ENCODE results near the gene FBXW10.
"Not testable (repeated sequence)": the region's sequence is repeated elsewhere in the genome, so short reads cannot be mapped to it uniquely, and the experiment has no call there.

The FBXW10 gene

DNA sequence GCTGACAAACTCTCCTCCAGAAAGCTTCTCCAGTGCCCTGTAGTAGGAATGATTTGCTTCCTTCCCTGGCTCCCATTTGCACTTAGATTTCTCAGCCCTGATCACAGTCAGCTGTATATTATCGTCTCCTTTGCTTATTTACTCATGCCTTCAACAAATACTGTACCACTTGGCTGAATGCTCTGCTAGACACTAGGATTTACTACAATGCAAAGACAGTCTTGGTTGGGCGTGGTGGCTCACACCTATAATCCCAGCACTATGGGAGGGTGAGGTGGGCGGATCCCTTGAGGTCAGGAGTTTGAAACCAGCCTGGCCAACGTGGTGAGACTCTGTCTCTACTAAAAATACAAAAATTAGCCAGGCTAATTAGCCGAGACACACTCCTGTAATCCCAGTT, 43.0 kb downstream of the FBXW10 start:
- not testable (repeated sequence) for DNase-seq (ENCODE audit: extremely low read depth, low read depth); H3K4me3 ChIP-seq (replicated peaks; ENCODE audit: low read depth, low read length)

DNA sequence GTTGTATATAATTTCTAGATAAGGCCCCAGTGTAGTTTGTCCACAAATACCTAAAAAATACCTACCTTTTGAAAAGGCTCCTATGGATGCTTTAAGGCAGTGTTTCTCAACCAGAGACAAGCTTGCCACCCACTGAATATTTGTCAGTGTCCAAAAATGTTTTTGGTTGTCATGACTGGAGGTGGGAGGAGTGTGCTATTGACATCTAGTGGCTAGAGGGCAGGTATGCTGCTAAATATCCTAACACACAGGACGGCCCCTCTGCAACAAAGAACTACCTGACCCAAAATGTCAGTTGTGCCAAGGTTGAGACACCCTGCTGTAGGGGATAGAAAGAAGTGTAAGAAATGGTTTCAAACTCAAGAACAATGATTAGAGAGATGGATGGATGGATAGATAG, 47.5 kb downstream of the FBXW10 start:
- H3K4me3 ChIP-seq (replicated peaks; ENCODE audit: low read depth, low read length); DNase-seq (ENCODE audit: extremely low read depth, low read depth): not testable (repeated sequence)

DNA sequence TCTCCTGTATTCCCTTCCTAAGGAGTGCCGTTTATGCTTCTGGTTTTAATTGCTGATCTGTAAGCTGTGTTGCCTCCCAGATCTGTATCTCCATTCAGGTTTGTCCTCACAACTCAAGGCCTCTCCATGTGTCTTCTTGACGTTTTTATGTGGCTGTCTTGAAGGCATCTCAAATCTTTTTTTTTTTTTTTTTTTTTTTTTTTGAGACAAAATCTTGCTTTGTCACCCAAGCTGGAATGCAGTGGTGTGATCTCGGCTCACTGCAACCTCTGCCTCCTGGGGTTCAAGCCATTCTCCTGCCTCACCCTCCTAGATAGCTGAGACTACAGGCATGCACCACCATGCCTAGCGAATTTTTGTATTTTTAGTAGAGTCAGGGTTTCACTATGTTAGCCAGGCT, 51.0 kb downstream of the FBXW10 start:
- not testable (repeated sequence) for DNase-seq (ENCODE audit: extremely low read depth, low read depth); H3K4me3 ChIP-seq (replicated peaks; ENCODE audit: low read depth, low read length)

- not testable (repeated sequence) for DNase-seq (ENCODE audit: extremely low read depth, low read depth); H3K4me3 ChIP-seq (replicated peaks; ENCODE audit: low read depth, low read length)
Observed at GRCh38 chr17:18796887-18797286, 53.0 kb downstream of the FBXW10 start.

DNA sequence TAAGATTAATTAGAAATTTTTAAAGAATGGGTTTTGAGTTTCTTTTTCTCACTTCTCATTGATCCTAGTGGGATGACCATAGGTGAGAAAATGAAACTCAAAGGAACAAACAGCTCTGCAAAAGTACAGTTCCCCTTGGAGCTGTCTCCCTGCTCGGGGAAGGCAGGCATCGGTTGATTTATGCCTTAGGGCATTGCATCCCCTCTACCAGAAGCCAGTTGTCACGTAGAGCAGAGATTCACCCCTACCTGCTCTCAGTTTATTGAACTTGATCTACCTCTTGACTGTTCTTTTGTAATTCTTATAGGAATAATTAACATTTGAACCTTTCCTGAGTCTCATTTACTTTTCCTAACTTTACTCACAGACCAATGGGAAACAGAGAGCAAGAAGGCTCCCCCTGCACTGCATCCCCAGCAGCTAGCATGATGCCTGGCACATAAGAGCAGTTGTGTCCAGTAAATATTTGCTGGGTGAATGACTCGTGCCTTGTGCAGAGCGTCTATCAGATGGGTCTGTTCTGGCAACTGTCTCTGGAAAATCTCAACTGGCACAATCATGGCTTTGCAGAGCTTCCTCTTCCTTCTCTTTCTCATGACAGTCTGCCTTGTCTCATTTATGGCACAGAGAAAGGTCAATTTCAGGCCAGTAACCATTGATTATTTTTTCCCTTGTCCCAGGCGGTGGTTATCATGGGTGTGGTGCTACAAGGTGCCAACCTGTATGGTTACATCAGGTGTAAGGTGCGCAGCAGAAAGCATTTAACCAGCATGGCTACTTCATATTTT, 59.8 kb downstream of the FBXW10 start:
- not testable (repeated sequence) for H3K4me3 ChIP-seq (replicated peaks; ENCODE audit: low read depth, low read length)

GRCh38 chr17:18815924-18816323, 72.1 kb downstream of the FBXW10 start:
- not testable (repeated sequence) for H3K4me3 ChIP-seq (replicated peaks; ENCODE audit: low read depth, low read length); DNase-seq (ENCODE audit: extremely low read depth, low read depth)

More for the DNA sequence above, 59.8 kb downstream of the FBXW10 start:
- not testable (repeated sequence) for DNase-seq (ENCODE audit: extremely low read depth, low read depth)

DNA sequence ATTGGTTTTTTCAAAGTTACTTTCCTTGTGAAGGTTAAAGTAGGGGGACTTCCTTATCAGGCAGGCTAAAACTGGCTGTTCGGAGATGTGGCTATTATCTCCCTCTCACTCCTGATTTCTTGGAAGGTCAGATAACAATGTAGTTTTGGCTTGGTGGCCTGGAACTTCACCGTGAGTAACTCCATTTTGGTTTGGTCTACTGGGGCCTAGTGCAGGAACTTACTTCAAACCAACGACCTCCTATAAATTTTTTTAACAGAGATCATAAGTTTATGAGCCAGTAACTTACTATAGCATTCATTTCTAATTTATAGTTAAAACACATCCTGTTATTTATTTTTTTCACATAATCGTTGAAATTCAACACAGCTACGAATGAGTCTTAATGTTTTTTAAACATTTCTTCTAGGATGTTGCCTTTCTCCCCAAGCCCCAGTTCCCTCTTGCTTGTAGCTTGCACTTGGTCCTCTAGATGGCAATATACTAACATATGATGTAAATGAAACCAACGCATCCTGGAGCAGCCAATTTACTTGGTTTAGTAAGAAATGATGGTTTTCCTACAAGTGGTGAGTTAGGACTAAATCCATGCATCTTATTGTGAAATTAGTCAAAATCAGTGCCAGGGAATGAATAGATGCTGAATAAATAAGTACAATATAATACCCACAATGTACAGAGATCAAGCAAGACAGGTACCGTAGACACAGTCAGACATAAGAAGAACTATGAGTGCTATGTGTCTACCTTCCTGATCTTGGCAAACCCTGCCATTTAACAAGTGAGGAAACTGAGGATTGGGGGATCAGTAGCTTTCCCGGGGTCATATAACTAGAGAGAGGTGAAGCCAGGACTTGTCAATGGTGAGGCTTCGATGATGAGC, 72.9 kb downstream of the FBXW10 start:
- peak; percentile 31 for DNase-seq (ENCODE audit: extremely low read depth, low read depth)
- TF ChIP-seq, protein P1, sequence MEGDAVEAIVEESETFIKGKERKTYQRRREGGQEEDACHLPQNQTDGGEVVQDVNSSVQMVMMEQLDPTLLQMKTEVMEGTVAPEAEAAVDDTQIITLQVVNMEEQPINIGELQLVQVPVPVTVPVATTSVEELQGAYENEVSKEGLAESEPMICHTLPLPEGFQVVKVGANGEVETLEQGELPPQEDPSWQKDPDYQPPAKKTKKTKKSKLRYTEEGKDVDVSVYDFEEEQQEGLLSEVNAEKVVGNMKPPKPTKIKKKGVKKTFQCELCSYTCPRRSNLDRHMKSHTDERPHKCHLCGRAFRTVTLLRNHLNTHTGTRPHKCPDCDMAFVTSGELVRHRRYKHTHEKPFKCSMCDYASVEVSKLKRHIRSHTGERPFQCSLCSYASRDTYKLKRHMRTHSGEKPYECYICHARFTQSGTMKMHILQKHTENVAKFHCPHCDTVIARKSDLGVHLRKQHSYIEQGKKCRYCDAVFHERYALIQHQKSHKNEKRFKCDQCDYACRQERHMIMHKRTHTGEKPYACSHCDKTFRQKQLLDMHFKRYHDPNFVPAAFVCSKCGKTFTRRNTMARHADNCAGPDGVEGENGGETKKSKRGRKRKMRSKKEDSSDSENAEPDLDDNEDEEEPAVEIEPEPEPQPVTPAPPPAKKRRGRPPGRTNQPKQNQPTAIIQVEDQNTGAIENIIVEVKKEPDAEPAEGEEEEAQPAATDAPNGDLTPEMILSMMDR (IDR thresholded peaks at IDR 0.05; ENCODE audit: low read depth, low read length, missing control alignments): peak; percentile 43
- H3K4me3 ChIP-seq (replicated peaks; ENCODE audit: low read depth, low read length): not testable (repeated sequence)

- DNase-seq (ENCODE audit: extremely low read depth, low read depth); H3K4me3 ChIP-seq (replicated peaks; ENCODE audit: low read depth, low read length): not testable (repeated sequence)
Observed at GRCh38 chr17:18821430-18821829, 77.6 kb downstream of the FBXW10 start.

DNA sequence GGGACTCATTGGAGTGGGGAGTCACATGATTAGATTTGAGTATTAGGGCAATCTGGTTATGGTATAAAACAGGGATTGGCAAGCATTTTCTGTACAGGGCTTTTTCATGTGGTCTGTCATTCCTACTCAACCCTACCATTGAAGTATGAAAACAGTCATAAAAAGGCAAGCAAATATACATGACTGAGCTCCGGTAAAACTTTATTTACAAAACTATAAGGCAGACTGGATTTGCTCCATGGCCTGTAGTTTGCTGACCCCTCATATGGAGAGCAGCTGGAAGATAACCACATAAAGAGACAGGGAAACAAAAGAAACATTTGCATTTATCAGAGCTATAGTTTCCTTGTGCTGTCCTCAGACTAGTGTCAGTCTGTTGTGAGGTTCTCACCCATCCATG, 83.8 kb downstream of the FBXW10 start:
- not testable (repeated sequence) for H3K4me3 ChIP-seq (replicated peaks; ENCODE audit: low read depth, low read length); DNase-seq (ENCODE audit: extremely low read depth, low read depth)
